HepG2 (cell line): Measurements from ENCODE around the gene MBLAC1. TPM values are rescaled to one million over a fixed set of nuclear protein-coding genes. Genes with fewer than 3 reads are reported as not detected.

Experiments used
- E2F1 ChIP-seq: sonication (generic); formaldehyde crosslinking; IDR thresholded peaks from 2 replicates; pipeline ENCODE4 v1.5.0; 2020; ENCODE audit warnings: missing genetic modification reagents
- HNF4A ChIP-seq: sonication (generic); formaldehyde crosslinking; IDR thresholded peaks from 2 replicates; pipeline ENCODE4 v1.4.0; 2020; ENCODE audit warnings: missing genetic modification reagents
- MED8 ChIP-seq: sonication (generic); formaldehyde crosslinking; IDR thresholded peaks from 2 replicates; pipeline ENCODE4 v1.8.1; 2023; ENCODE audit warnings: mild to moderate bottlenecking, missing genetic modification reagents; ENCODE audit not compliant: insufficient replicate concordance
- NR1H2 ChIP-seq: sonication (generic); formaldehyde crosslinking; IDR thresholded peaks from 2 replicates; pipeline ENCODE4 v1.8.1; 2022; ENCODE audit warnings: low read depth, missing genetic modification reagents, borderline replicate concordance
- PHB2 ChIP-seq: fragments of 450-650 bp; IDR thresholded peaks from 2 replicates; pipeline ENCODE4 v1.6.1; 2018; ENCODE audit not compliant: partially characterized antibody
- SP1 ChIP-seq, 2 experiments: fragments of 450-650 bp in 1 of 2; sonication (generic) in 1 of 2; formaldehyde crosslinking in 1 of 2; IDR thresholded peaks; 2 replicates each; pipeline versions ENCODE4 v1.4.0 to v1.6.1; 2016 to 2020; ENCODE audit warnings: missing genetic modification reagents in 1 of 2
- TFDP1 ChIP-seq: IDR thresholded peaks from 2 replicates; pipeline ENCODE4 v1.6.1; 2016; ENCODE audit warnings: missing compliant biosample characterization, missing genetic modification reagents, borderline replicate concordance
- TP53 ChIP-seq: sonication (generic); formaldehyde crosslinking; conservative IDR thresholded peaks from 2 replicates; pipeline ENCODE4 v1.4.0; 2020; ENCODE audit warnings: missing genetic modification reagents
- U2AF2 ChIP-seq: fragments of 200-400 bp; formaldehyde crosslinking; IDR thresholded peaks from 2 replicates; pipeline ENCODE4 v1.6.1; 2017; ENCODE audit warnings: low read depth, mild to moderate bottlenecking, low read length
- ZKSCAN8 ChIP-seq: IDR thresholded peaks from 2 replicates; pipeline ENCODE4 v1.6.1; 2016; ENCODE audit warnings: borderline replicate concordance, missing genetic modification reagents, missing compliant biosample characterization
- ZNF264 ChIP-seq: sonication (generic); formaldehyde crosslinking; IDR thresholded peaks from 2 replicates; pipeline ENCODE4 v1.4.0; 2020; ENCODE audit warnings: missing genetic modification reagents
- ZNF318 ChIP-seq: sonication (generic); formaldehyde crosslinking; IDR thresholded peaks from 2 replicates; pipeline ENCODE4 v1.4.0; 2020; ENCODE audit warnings: mild to moderate bottlenecking, missing genetic modification reagents
- ZNF749 ChIP-seq: sonication (generic); formaldehyde crosslinking; IDR thresholded peaks from 2 replicates; pipeline ENCODE4 v1.8.0; 2022; ENCODE audit warnings: mild to moderate bottlenecking, missing genetic modification reagents, moderate library complexity, borderline replicate concordance
- polyA plus RNA-seq, 8 experiments: library from polyadenylated mRNA; depleted of rRNA in 3 of 8; stranded (reverse) in 7 of 8; unstranded in 1 of 8; fragments of >200 nt; fragmentation: Illumina TruSeq in 4 of 8; extraction: Trizol in 4 of 8; gene quantifications; 2 replicates each; pipeline versions ENCODE4 v1.2.1 to v1.2.3, GENCODE V29; 2011 to 2016; ENCODE audit warnings: low read depth in 4 of 8, missing spikeins in 1 of 8, mixed read lengths in 1 of 8; ENCODE audit not compliant: insufficient read depth in 1 of 8
- total RNA-seq, 5 experiments: library from RNA; depleted of rRNA; stranded (reverse); fragments of >200 nt; fragmentation: Illumina TruSeq; extraction: Trizol; gene quantifications; 2 replicates each; pipeline ENCODE4 v1.2.3, GENCODE V29; 2016; ENCODE audit warnings: low read depth in 1 of 5
- TF ChIP-seq, protein P1 (sequence below): sonication (generic); formaldehyde crosslinking; IDR thresholded peaks from 2 replicates; pipeline ENCODE4 v1.4.0; 2020; ENCODE audit warnings: low read depth, mild to moderate bottlenecking, missing genetic modification reagents
- TF ChIP-seq, protein P2 (sequence below): sonication (generic); formaldehyde crosslinking; IDR thresholded peaks from 2 replicates; pipeline ENCODE4 v1.8.0; 2022; ENCODE audit warnings: mild to moderate bottlenecking, missing genetic modification reagents, moderate library complexity

MBLAC1 gene
- total and polyA plus RNA-seq, 2 of the 13 experiments (the other 11 are each of a cell fraction or from before 2014, with no cell fraction given): 0.79 to 2.1 TPM

DNA sequence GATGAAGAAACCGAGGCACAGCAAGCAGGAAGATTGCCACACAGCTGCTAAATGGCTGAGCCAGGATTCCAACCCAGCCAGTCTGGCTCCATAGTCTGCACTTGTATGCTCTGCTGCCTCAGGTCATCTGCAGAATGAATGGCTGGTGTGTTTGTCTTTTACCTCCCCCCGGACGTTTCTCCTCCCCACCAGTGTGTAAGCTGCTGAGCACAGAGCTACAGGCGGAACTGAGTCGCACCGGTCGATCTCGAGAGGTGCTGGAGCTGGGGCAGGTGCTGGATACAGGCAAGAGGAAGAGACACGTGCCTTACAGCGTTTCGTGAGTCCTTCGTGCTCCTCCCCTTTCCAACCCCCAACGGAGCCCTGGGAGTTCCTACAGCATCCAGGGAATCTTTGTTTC lies 4.7 kb upstream of the MBLAC1 start (continued):
- TF ChIP-seq, protein P1, sequence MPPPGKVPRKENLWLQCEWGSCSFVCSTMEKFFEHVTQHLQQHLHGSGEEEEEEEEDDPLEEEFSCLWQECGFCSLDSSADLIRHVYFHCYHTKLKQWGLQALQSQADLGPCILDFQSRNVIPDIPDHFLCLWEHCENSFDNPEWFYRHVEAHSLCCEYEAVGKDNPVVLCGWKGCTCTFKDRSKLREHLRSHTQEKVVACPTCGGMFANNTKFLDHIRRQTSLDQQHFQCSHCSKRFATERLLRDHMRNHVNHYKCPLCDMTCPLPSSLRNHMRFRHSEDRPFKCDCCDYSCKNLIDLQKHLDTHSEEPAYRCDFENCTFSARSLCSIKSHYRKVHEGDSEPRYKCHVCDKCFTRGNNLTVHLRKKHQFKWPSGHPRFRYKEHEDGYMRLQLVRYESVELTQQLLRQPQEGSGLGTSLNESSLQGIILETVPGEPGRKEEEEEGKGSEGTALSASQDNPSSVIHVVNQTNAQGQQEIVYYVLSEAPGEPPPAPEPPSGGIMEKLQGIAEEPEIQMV (CRISPR knock-in tag): no peak; the same call in 1 of the 2 replicates
- no peak; the same call in 1 of the 2 replicates for TF ChIP-seq HNF4A
- no peak for TF ChIP-seq ZNF318 (CRISPR knock-in tag)
- no peak for TF ChIP-seq MED8 (CRISPR knock-in tag)
- TF ChIP-seq ZNF749 (CRISPR knock-in tag): no peak
- peak; percentile 78; the same call in 1 of the 2 replicates for TF ChIP-seq TFDP1 (CRISPR knock-in tag)
- no peak for TF ChIP-seq PHB2
- TF ChIP-seq, protein P2, sequence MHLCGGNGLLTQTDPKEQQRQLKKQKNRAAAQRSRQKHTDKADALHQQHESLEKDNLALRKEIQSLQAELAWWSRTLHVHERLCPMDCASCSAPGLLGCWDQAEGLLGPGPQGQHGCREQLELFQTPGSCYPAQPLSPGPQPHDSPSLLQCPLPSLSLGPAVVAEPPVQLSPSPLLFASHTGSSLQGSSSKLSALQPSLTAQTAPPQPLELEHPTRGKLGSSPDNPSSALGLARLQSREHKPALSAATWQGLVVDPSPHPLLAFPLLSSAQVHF: 0 out of 2 replicates have a peak, but pooled peaks have one; percentile 38
- TF ChIP-seq U2AF2: no peak
- TF ChIP-seq ZKSCAN8 (CRISPR knock-in tag): no peak
- 0 out of 2 replicates have a peak, but pooled peaks have one; percentile 31 for TF ChIP-seq ZNF264 (CRISPR knock-in tag)
- TF ChIP-seq E2F1 (CRISPR knock-in tag): no peak
- no peak for TF ChIP-seq SP1 (IDR thresholded peaks at IDR 0.05)
- no peak for TF ChIP-seq SP1 (CRISPR knock-in tag; IDR thresholded peaks at IDR 0.05)
- no peak for TF ChIP-seq TP53 (CRISPR knock-in tag)
- no peak for TF ChIP-seq NR1H2 (CRISPR knock-in tag)
